GM12891 (cell line): Measurements from ENCODE around the gene DEDD2.

ENCODE experiments used
- PAX5 ChIP-seq: IDR thresholded peaks from 2 replicates; pipeline ENCODE4 v1.6.1; 2011; ENCODE audit warnings: low read length, moderate library complexity, mild to moderate bottlenecking; ENCODE audit not compliant: insufficient read depth, severe bottlenecking
- POLR2A ChIP-seq: IDR thresholded peaks from 2 replicates; pipeline ENCODE4 v1.6.1; 2011; ENCODE audit warnings: low read depth, low read length, control low read depth
- POLR2AphosphoS5 ChIP-seq: IDR thresholded peaks from 2 replicates; pipeline ENCODE4 v1.6.1; 2011; ENCODE audit warnings: low read depth, low read length, control low read depth
- POU2F2 ChIP-seq: IDR thresholded peaks from 2 replicates; pipeline ENCODE4 v1.6.1; 2011; ENCODE audit warnings: low read depth, mild to moderate bottlenecking, control low read depth, low read length, moderate library complexity
- SPI1 ChIP-seq: IDR thresholded peaks from 2 replicates; pipeline ENCODE4 v1.6.1; 2011; ENCODE audit warnings: low read depth, low read length, control low read depth
- TAF1 ChIP-seq: IDR thresholded peaks from 2 replicates; pipeline ENCODE4 v1.6.1; 2011; ENCODE audit warnings: low read depth, low read length, control low read depth

- no peak for TF ChIP-seq POLR2A
- TF ChIP-seq PAX5, result no peak
- TF ChIP-seq POLR2AphosphoS5, result no peak
- no peak for TF ChIP-seq TAF1
- no peak for TF ChIP-seq SPI1
- no peak for TF ChIP-seq POU2F2
These were observed 20.1 kb downstream of the DEDD2 start for GRCh38 chr19:42197375-42197817.
